HEK293 (cell line): Measurements from ENCODE around the gene VCL.

Source experiments
- CTCF ChIA-PET: fragments of 350-600 bp; formaldehyde crosslinking; extraction: SDS; loops from one replicate; lab custom pipeline; 2021; ENCODE audit warnings: antibody characterized with exemption; lab: Yijun Ruan, JAX
- POLR2A ChIA-PET: fragments of 300-600 bp; formaldehyde crosslinking; extraction: SDS; loops from one replicate; lab custom pipeline; 2020; ENCODE audit warnings: antibody characterized with exemption, inconsistent platforms; lab: Yijun Ruan, JAX
- H3K27ac ChIP-seq: fragments of 200-500 bp; sonication (Bioruptor generic); 2 replicates; pipeline ENCODE4 v1.5.1; 2014; ENCODE audit warnings: low read depth, low read length, control low read depth, inconsistent platforms; ENCODE audit errors: extremely low read depth
- H3K36me3 ChIP-seq, 2 experiments: fragments of 200-500 bp in 1 of 2; sonication (Bioruptor generic) in 1 of 2; 1 replicate in 1 of 2; 2 replicates in 1 of 2; pipeline ENCODE4 v1.5.1; 2014 to 2017; ENCODE audit warnings: inconsistent platforms in 2 of 2, low read length in 2 of 2; ENCODE audit not compliant: control insufficient read depth in 2 of 2, insufficient read depth in 1 of 2
- H3K4me1 ChIP-seq: fragments of 200-500 bp; sonication (Bioruptor generic); 2 replicates; pipeline ENCODE4 v1.5.1; 2014; ENCODE audit warnings: mild to moderate bottlenecking, low read length, inconsistent platforms; ENCODE audit not compliant: control insufficient read depth, insufficient read depth
- H3K4me3 ChIP-seq: 2 replicates; pipeline ENCODE4 v1.5.1; 2011; ENCODE audit warnings: low read depth, mild to moderate bottlenecking, control low read depth, low read length, moderate library complexity
- H3K9me3 ChIP-seq: fragments of 200-500 bp; sonication (Bioruptor generic); 2 replicates; pipeline ENCODE4 v1.5.1; 2014; ENCODE audit warnings: low read depth, low read length, inconsistent platforms; ENCODE audit not compliant: control insufficient read depth, insufficient read depth
- GLIS1 ChIP-seq: fragments of 450-650 bp; formaldehyde crosslinking; IDR thresholded peaks from 2 replicates; pipeline ENCODE4 v1.5.1; 2016; ENCODE audit warnings: missing biosample characterization, missing genetic modification characterization
- HIC1 ChIP-seq: fragments of 450-650 bp; formaldehyde crosslinking; IDR thresholded peaks from 2 replicates; pipeline ENCODE4 v1.5.1; 2016; ENCODE audit warnings: missing biosample characterization, missing genetic modification characterization
- PRDM1 ChIP-seq: fragments of 450-650 bp; formaldehyde crosslinking; IDR thresholded peaks from 2 replicates; pipeline ENCODE4; 2016; ENCODE audit warnings: missing biosample characterization, missing genetic modification characterization
- ZBTB11 ChIP-seq: fragments of 450-650 bp; formaldehyde crosslinking; conservative IDR thresholded peaks from 2 replicates; pipeline ENCODE4 v1.5.1; 2016; ENCODE audit warnings: low read depth, missing biosample characterization, missing genetic modification characterization
- ZNF133 ChIP-seq: fragments of 450-650 bp; formaldehyde crosslinking; IDR thresholded peaks from 2 replicates; pipeline ENCODE4 v1.5.1; 2016; ENCODE audit warnings: missing biosample characterization, missing genetic modification characterization
- ZNF239 ChIP-seq: fragments of 450-650 bp; formaldehyde crosslinking; IDR thresholded peaks from 2 replicates; pipeline ENCODE4 v1.5.1; 2016; ENCODE audit warnings: missing biosample characterization, missing genetic modification characterization
- ZNF335 ChIP-seq: fragments of 450-650 bp; formaldehyde crosslinking; conservative IDR thresholded peaks from 2 replicates; pipeline ENCODE4 v1.5.1; 2016; ENCODE audit warnings: missing biosample characterization, missing genetic modification characterization
- ZNF548 ChIP-seq: fragments of 450-650 bp; formaldehyde crosslinking; IDR thresholded peaks from 2 replicates; pipeline ENCODE4 v1.5.1; 2016; ENCODE audit warnings: missing biosample characterization, missing genetic modification characterization
- ZNF560 ChIP-seq: fragments of 450-650 bp; formaldehyde crosslinking; IDR thresholded peaks from 2 replicates; pipeline ENCODE4 v1.5.1; 2017; ENCODE audit warnings: missing biosample characterization, missing genetic modification characterization, borderline replicate concordance
- ZNF670 ChIP-seq: fragments of 450-650 bp; formaldehyde crosslinking; IDR thresholded peaks from 2 replicates; pipeline ENCODE4 v1.5.1; 2016; ENCODE audit warnings: missing biosample characterization, missing genetic modification characterization, low read depth
- TF ChIP-seq, protein P1 (sequence below): fragments of 450-650 bp; formaldehyde crosslinking; IDR thresholded peaks from 2 replicates; pipeline ENCODE4 v1.5.1; 2017; ENCODE audit warnings: missing biosample characterization, mild to moderate bottlenecking, missing genetic modification characterization, moderate library complexity
- TF ChIP-seq, protein P2 (sequence below): fragments of 450-650 bp; formaldehyde crosslinking; conservative IDR thresholded peaks from 2 replicates; pipeline ENCODE4 v1.5.1; 2016; ENCODE audit warnings: low read depth, missing biosample characterization, missing genetic modification characterization
- TF ChIP-seq, protein P3 (sequence below): fragments of 450-650 bp; formaldehyde crosslinking; IDR thresholded peaks from 2 replicates; pipeline ENCODE4 v1.5.1; 2016; ENCODE audit warnings: missing biosample characterization, missing genetic modification characterization

VCL gene

DNA sequence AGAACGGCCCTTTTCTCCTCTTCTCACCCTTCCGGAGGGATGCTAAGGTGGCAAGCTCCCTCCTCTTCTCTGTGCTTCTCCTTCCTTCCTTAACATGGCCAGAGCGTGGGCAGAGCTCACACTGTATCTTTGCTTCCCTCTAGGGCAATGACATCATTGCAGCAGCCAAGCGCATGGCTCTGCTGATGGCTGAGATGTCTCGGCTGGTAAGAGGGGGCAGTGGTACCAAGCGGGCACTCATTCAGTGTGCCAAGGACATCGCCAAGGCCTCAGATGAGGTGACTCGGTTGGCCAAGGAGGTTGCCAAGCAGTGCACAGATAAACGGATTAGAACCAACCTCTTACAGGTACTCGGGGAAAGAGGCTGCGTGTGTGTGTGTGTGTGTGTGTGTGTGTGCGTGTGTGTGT lies 116.1 kb downstream of the VCL start (continued):
- TF ChIP-seq HIC1 (tag by site-specific recombination) (0 out of 2 replicates have a peak, but pooled peaks have one; percentile 35), ZNF560 (tag by site-specific recombination) (no peak), PRDM1 (tag by site-specific recombination) (no peak), ZNF548 (tag by site-specific recombination) (no peak)

DNA sequence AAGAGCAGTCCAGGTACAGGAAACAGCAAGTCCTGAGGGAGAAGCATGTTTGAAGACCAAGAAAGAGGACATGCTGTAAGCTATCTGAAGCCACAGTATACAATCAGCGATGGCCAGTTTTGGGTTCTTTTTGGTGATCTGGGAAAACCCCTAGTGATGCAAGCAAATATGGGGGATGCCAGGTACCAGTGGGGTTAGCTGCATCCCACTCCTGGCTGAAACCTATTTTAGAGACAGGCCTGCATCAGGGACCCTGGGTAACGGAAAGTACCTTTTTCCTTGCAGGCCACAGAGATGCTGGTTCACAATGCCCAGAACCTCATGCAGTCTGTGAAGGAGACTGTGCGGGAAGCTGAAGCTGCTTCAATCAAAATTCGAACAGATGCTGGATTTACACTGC lies 119.8 kb downstream of the VCL start:
- Histone ChIP-seq H3K4me3 (no peak overlapping the region), H3K36me3 (peaks cover 36 to 97% of the 10 kb centered on the region in 2 experiments), H3K27ac (no peak overlapping the region), H3K9me3 (no peaks in the 10 kb centered on the region), H3K4me1 (no peaks in the 10 kb centered on the region)
- POLR2A ChIA-PET: no interaction called here
- TF ChIP-seq ZNF335 (no peak), ZNF133 (no peak), ZBTB11 (tag by site-specific recombination) (no peak), ZNF239 (tag by site-specific recombination) (no peak), ZNF670 (no peak), GLIS1 (no peak)
- TF ChIP-seq, protein P1, sequence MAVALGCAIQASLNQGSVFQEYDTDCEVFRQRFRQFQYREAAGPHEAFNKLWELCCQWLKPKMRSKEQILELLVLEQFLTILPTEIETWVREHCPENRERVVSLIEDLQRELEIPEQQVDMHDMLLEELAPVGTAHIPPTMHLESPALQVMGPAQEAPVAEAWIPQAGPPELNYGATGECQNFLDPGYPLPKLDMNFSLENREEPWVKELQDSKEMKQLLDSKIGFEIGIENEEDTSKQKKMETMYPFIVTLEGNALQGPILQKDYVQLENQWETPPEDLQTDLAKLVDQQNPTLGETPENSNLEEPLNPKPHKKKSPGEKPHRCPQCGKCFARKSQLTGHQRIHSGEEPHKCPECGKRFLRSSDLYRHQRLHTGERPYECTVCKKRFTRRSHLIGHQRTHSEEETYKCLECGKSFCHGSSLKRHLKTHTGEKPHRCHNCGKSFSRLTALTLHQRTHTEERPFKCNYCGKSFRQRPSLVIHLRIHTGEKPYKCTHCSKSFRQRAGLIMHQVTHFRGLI (tag by site-specific recombination): no peak
- TF ChIP-seq, protein P2, sequence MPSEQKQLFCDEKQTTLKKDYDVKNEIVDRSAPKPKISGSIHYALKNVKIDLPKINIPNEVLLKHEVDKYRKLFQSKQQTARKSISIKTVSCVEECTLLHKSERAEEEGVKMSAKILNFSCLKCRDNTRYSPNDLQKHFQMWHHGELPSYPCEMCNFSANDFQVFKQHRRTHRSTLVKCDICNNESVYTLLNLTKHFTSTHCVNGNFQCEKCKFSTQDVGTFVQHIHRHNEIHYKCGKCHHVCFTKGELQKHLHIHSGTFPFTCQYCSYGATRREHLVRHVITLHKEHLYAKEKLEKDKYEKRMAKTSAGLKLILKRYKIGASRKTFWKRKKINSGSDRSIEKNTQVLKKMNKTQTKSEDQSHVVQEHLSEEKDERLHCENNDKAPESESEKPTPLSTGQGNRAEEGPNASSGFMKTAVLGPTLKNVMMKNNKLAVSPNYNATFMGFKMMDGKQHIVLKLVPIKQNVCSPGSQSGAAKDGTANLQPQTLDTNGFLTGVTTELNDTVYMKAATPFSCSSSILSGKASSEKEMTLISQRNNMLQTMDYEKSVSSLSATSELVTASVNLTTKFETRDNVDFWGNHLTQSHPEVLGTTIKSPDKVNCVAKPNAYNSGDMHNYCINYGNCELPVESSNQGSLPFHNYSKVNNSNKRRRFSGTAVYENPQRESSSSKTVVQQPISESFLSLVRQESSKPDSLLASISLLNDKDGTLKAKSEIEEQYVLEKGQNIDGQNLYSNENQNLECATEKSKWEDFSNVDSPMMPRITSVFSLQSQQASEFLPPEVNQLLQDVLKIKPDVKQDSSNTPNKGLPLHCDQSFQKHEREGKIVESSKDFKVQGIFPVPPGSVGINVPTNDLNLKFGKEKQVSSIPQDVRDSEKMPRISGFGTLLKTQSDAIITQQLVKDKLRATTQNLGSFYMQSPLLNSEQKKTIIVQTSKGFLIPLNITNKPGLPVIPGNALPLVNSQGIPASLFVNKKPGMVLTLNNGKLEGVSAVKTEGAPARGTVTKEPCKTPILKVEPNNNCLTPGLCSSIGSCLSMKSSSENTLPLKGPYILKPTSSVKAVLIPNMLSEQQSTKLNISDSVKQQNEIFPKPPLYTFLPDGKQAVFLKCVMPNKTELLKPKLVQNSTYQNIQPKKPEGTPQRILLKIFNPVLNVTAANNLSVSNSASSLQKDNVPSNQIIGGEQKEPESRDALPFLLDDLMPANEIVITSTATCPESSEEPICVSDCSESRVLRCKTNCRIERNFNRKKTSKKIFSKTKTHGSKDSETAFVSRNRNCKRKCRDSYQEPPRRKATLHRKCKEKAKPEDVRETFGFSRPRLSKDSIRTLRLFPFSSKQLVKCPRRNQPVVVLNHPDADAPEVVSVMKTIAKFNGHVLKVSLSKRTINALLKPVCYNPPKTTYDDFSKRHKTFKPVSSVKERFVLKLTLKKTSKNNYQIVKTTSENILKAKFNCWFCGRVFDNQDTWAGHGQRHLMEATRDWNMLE (tag by site-specific recombination): no peak
- TF ChIP-seq, protein P3, sequence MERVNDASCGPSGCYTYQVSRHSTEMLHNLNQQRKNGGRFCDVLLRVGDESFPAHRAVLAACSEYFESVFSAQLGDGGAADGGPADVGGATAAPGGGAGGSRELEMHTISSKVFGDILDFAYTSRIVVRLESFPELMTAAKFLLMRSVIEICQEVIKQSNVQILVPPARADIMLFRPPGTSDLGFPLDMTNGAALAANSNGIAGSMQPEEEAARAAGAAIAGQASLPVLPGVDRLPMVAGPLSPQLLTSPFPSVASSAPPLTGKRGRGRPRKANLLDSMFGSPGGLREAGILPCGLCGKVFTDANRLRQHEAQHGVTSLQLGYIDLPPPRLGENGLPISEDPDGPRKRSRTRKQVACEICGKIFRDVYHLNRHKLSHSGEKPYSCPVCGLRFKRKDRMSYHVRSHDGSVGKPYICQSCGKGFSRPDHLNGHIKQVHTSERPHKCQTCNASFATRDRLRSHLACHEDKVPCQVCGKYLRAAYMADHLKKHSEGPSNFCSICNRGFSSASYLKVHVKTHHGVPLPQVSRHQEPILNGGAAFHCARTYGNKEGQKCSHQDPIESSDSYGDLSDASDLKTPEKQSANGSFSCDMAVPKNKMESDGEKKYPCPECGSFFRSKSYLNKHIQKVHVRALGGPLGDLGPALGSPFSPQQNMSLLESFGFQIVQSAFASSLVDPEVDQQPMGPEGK: no peak
- TF ChIP-seq, all 188 proteins: peak for 0
- CTCF ChIA-PET: interaction anchor here (1.0 to 1.2 kb wide), 2 partner anchors 9 to 117 kb away, joined by 3 to 4 read pairs; no protein-coding TSS in a partner anchor
